ENCODE measurements around the gene CSNK1D.

CSNK1D gene

DNA sequence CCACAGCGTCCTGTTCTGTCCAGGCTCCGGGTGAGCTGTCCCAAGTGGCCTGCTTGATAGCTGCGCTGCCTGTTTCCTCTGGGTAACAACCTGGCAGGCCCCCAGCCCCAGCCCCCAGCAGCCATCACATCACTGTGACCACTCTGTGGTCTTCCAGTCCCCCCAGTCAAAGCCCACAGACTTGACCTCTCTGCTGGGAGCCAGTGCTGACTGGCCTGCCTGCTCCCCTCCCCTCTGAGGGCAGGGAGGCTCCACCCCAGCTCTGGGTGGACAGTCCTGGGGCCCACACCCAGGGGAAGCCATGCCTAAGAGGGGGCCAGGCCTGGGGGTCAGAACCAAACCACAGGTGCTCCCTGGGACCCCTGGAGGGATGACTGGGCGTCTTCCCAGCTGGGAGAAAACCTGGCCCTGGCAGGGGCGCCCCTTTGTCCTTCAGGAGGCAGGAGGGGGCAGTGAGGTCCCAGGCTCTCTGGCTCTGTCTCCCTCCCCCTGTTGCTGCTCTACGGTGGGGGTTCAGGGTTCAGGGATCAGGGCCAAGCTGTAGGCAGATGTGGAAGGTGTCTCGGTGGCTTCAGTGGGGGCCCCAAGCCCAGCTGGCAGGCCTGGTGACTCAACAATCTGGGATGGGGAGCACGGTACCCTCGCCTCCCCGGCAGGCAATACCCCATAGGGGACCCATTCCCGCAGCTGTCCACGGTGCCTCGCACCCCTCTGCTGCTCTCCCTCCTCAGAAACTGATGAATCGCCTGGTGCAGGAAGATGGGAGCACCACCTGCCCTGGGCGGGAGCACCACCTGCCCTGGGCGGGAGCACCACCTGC lies 46.5 kb downstream of the CSNK1D start:
- DNase-seq: no peak

DNA sequence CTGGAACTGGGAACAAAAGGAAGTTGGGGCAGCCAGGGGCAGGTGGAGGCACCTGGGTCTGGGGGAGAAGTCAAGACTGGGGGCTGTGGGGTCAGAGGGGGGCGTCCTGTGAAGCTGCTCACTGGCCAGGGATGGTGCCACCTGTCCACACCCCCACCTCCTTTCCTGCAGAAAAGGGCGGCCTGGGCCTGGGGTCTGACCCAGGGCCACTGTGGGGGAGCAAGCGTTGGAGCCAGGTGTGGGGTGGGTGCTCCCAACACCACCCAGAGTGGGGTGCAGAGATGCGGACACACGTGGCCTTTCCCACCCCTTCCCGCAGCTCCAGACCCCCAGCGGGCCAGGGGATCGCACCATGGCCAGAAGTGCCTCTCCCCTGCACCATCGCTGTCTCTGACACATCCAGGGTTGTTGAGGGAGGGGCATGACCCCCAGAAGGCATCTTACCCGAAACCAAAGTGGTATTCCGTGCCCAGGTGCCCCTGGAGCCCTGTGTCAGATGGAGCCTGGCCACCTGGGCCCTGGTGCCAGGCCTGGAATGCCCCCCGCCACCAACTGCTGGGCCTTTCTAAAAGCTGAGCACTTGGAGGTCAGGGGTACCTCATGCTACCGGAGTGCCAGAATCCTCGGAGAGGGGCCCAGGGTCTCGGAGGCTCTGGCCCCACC lies 47.2 kb downstream of the CSNK1D start:
- DNase-seq: no peak

DNA sequence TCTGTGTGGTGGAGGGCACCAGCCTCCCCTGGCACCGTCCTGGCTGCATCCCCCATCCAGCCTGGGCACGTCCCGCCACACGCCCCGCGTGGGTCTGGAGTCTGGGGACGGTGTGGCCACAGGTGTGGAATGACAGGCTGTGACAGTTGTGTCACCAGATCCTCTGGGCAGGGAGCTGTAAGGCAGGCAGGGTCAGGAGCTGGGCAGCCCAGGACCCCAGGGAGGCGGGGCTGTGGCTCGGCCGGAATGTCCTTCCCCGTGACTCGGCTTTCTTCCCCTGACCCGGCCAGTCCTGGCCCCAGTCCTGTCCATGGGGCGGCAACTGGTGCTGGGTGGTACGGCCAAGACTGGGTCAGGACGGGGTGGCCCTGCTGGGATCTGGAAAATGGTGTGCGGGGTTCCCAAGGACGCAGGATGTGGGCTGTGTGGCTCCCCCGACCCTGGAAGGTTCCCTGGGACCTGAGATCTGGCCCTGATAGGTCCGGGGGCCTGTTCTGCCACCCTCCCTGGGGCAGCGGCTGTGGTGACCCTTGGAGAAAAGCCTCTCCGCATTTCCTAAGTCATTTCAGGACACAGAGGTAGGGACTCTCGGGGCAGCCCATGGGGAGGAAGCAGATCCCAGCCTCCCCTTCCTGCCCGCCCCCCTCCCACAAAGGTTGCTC lies 48.0 kb downstream of the CSNK1D start:
- no peak for DNase-seq

DNA sequence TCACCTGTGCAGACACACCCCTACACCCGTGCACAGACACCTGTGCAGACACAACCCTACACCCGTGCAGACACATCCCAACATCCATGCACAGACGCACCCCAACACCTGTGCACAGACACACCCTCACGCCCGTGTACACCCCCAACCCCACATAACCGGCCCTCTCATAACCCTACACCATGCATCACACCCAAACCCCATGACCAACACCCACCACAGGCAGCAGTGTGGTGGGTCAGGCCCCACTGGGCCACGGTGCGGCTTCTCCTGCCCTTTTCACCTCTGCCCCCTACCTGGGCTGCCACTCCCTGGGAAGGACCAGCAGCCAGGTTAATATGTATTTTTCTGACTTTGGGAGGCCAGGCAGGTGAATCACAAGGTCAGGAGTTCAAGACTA lies 48.8 kb downstream of the CSNK1D start:
- DNase-seq: no peak

DNA sequence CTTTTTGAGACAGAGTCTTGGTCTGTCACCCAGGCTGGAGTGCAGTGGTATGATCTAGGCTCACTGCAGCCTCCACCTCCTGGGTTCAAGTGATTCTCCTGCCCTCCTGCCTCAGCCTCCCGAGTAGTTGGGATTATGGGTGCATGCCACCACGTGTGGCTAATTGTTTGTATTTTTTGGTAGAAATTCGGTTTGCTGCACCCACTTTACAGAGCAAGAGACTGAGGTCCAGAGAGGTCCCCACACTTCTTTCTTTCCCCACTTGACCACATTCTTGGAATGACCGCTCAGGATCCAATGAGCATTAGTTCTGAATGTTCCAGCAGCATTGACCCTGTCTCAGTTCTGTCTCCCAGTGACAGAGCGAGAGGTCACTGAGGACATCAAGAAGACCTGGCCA lies 50.0 kb downstream of the CSNK1D start:
- DNase-seq: no peak

DNA sequence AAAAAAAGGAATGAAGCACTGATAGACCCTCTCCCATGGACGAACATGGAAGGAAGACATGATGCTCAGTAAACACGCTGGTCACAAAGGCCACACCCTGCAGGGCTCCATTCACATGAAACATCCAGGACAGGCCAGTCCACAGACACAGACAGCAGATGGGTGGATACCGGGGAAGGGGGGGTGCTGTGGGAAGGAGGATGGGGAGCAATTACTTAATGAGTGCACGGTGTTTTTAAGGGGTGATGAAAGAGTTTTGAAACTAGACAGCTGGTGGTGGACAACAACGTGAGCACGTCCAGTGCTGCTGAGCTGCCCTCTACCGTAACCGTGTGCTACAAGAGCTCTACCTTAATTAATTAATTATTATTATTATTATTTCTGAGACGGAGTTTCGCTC lies 50.7 kb downstream of the CSNK1D start:
- DNase-seq: no peak

DNA sequence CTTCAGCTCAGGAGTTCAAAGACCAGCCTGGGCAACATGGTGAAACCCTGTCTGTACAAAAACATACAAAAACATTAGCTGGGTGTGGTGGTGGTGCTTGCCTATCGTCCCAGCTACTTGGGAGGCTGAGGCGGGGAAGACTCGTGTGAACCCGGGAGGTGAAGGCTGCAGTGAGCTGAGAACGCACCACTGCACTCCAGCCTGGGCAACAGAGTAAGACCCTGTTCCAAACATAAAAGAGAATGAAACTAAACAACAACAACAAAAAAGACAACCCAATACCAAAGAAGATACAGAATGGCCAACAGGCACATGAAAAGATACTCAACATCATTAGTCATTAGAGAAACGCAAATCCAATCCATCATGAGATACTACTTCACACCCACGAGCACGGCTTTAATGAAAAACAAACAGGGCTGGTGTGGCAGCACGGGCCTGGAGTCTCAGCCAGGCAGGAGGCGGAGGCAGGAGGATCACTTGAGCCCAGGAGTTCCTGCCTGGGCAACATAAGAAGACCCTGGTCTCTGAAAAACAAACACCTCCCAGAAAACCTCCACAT lies 52.1 kb downstream of the CSNK1D start:
- no peak for DNase-seq

DNA sequence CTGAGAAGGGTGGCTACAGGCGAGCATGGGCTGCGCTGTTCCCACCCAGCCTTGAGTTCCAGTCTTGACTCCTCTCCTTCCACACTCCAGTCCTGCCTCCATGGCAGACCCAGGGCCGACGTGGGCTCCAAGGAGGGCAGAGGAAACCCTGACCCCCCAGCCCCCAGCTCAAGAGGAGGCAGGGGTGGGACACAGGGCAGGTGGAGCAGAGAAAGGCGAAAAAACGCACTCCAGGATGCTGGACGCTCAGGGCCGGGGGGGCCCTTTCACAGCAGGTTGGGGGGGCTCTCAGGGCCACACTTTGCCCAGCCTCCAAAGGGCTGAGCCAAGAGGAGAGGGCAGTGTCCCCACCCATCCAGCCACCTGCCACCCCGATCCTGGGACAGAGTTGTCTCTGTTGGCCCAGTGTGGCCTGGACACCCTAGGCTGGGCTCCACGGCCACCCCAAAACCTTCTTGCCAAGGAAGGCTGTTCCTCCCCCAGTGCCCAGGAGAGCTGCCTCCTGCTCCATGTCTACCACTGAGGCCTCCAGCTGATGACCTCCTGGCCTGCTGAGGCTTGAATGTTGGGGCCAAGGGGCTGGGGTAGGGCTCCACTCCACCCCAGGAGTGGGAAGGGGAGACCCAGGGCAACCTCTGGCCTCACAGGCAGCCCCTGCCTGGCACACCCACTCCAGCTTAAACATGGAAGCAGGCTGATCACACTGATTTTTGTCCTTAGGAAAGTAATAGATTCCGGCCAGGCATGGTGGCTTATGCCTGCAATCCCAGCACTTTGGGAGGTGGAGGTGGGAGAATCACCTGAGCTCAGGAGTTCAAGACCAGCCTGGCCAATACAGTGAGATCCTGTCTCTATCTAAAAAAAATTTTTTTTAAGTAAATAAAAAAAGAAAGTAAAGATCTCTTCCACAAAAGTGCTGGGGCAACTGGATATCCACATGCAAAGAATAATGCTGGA lies 53.5 kb downstream of the CSNK1D start:
- DNase-seq: no peak

DNA sequence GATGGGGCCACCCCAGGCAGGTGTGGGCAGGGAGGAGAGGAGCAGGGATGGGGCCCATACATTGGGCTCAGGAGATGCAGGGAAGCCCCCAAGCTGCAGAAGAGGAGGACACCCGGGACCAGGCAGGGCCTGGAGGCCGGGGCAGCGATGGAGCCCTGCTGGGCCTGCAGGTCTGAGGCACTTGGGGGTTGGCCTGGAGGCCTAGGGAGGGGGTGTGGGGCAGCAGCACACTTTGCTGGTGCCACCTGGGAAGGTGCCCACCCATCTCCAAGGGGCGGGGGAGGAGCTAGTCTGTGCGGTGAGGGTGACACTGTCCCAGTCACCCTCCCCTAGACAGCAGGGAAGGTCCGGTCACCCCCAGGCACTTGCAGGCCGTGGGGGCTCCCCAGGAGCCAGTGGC lies 54.4 kb downstream of the CSNK1D start:
- DNase-seq: no peak

DNA sequence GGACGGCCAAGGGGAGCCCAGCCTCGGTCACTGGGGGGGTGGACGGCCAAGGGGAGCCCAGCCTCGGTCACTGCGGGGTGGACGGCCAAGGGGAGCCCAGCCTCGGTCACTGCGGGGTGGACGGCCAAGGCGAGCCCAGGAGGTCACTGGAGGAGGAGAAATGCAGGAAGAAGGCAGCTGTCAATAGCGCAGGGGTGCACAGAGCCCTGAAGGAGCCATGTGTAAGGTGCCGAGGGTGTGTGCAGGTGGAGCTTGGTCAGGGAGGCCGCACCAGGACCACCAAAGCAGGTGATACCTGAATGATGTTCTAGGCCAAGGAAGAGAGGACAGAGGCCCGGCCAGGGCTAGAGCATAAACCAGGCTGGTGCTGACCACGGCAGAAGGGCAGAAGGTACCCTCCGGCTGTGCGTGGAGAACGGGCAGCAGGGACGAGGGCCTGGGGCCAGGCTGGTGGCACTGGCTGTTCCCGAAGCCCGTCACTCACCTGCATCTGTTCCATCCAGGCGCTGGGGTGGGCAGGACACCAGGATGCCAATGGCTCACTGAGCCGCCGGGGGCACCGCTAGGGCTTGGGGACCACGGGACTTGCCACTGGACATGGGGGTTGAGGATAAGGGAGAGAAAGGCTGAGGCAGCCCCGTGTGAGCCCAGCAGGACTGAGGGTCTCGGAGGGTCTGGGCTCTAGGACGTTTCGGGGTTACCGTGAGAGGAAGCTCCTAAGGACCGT lies 55.0 kb downstream of the CSNK1D start:
- DNase-seq: no peak

DNA sequence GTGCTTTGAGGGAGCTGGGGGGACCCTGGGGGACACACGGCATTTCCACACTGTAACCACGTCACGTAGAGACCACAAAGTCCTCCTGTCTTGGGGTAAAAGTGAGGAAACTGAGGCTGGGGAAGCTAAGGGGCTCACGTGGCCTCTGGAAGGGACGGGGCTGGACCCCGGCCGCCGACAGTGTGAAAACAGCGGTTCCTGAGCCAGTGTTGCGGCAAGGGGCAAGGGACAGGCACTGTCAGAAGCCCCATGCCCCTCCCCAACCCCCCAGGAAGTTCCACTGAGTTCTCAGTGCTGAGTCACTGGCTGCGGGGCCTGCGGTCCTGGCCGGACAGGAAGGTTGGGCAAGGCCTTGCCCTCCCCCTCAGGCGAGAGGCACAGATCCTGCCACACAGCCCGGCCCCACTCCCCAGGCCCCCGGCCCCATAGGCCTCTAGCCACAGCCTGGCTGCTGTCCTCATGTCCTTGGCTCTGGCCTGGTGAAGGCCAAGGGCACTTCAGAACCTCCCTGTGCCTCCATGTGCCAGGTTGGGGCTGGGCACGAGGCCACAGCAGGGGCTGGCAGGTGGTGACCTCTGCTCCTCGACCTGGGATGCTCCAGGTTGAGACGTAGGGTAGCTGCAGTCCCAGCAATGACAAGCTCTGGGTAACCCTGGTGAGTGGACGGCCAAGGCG lies 55.8 kb downstream of the CSNK1D start:
- DNase-seq: no peak

DNA sequence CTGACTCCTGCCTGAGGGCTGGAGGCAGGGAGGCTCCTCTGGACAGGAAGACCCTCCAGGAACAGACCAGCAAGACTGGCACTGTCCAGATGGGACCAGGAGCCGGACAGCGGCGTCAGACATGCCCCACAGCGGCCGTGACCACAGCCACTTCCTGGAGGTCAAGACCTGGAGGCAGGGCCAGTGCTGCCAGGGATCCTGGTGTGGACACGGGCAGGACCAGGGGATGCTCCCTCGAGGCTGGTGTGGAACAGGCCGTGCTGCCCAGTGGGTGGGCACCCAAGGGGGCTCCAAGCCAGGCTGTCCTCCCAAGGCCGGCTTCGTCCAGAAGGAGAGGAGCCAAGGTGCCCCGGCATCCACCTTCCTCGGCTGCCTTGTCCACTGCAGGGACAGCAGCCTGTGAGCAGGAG lies 56.4 kb downstream of the CSNK1D start:
- no peak for DNase-seq

DNA sequence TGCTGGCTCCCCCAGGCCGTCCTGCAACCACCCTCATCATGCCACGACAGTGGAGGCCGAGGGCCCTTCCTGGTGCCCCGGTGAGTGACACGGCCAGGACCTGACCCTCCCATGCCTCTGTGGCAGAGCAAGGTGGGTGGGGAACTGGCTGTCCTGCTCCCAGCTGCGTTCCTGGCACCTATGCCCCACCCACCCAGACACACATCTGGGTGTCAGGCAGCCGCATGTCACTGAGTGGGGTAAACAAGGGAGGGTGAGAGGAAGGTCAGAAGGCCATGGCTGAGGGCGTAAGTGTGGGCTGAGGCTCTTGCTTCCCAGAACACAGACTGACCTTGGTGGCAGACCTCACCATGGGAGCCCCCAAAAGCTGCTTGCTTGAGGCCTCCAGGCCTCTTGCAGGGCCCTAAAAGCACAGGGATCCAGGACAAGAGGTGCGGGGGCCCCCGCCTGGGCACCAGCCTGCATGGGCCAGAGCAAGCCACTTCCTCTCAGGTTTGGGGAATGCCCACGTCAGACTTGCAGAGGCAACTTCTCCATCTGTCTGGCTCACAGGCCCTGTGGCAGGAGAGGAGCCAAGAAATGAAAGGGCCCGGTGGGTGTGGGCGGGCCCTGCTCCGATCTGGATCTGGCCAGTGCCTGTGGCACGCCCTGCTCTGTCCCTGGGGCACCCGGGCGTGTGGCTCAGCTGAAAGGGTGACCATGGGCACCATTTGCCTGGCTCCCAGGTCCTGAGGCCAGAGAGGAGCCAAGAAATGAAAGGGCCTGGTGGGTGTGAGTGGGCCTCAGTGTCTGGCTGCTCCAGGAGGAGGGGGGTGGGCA lies 57.0 kb downstream of the CSNK1D start:
- DNase-seq: no peak

DNA sequence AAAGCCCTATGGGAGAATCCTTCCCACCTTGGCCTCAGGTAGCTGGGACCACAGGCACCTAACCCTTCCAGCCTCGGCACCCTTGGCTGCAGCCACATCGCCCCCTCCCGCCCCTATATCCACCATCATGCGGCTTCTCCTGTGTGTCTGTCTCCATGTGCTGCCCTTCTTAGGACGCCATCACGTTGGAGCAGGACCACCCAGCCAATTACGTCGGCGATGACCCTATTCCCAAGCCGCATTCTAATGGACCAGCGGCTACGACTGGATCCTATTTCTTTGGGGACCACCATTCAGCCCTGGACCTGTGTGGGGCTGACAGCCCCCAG lies 57.6 kb downstream of the CSNK1D start:
- DNase-seq: no peak

DNA sequence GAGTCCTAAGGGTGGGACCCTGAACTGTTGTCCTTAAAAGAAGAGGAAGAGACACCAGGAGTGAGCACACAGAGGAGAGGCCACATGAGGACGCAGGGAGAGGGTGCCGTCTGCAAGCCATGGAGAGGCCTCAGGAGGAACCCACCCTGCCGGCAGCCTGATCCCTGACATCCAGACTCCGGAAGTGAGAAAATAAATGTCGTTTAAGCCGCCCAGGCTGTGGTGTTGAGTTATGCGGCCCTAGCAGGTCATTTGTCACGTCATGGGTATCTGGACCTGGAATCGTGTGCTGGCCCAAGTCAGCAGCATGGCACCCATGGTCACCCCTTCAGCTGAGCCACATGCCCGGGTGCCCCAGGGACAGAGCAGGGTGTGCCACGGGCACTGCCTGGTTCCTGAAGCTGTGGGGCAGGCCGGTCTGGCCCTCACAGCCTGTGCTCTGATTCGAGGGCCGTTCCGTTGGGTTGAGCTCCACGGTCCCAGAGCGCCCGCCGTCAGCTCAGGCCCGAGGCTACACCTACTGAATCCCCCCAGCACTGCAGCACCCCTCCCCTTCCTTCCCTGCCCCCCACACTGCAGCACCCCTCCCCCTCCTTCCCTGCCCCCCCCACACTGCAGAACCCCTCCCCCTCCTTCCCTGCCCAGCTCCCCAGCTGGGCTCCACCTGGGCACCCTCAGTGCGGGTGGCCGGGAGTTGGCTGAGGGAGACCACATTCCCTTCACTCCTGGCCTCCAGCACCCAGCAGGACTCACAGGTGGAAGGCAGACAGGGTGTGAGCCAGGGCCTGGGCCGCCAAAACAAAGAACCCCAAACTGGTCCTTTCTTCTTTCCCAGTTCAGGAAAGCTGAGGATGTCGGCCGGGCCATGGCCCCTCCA lies 58.2 kb downstream of the CSNK1D start:
- no peak for DNase-seq

DNA sequence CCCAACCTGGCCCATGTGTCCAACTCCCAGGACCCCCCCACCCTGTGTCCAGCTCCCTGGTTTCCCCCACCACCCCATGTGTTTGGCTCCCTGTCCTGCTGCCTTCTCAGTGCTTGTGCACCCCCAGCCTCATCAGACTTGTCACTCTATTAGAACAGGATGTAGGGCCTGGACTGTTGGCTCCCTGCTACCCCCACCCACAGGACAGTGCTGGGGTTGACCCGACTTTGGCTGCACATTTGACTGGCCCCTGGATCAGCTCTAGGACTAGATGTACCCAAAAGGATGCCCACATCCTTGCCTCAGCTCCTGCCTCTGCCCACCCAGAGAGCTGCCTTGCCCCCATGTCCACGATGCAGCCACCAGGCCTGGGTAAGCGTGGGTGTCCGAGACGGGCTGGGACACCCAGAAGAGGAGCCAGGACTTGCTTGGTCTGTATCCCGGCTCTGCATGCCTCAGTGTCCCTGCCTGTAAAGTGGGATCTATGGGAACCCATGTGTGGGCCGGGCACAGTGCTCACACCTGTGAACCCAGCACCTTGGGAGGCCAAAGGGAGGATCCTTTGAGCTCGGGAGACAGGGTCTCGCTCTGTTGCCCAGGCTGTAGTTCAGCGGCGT lies 59.4 kb downstream of the CSNK1D start:
- DNase-seq: no peak

DNA sequence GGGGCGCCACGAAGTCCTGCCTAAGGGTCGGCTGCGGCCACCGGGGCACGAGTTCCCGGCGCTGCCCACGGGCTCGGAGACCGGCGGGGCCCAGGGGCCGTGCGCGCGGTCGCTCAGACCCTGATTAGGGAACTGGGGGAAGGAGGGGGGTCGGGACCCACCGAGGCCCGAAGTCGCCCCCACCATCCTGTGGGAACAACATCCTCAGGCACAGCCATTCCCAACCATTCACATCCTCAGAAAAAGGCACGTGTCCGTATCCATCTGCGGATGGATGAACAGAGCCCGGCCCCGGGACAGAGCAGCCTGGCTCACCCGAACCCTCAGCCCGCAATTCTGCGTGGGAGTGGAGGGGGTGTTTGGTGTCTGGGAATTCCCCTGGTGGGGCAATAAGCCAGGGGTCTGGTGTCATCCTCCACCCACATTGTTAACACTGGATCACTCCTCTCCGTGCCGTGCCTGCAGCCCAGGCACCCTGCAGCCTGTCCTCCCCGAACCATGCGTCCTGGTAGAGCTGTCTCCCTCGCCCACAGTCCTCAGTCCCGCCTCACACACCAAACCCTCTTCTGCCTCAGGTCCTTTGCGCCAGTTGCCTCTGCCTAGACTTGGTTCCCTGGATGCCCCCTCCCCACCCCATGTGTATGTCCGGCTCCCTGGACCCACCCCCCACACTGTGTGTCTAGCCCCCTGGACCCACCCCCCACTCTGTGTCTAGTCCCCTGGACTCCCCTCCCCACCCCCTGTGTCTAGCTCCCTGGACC lies 60.1 kb downstream of the CSNK1D start:
- DNase-seq: peak; percentile 78

Measured in NCI-H2171 treated with DMSO at 0.1 percent for 48 hours (cell line).